ENCODE results near the gene NHERF2.
"Not testable (repeated sequence)": the region's sequence is repeated elsewhere in the genome, so short reads cannot be mapped to it uniquely, and the experiment has no call there.

Gene NHERF2

GRCh38 chr16:2028146-2028545, 1.4 kb downstream of the NHERF2 start:
- no peak for ATAC-seq
- no peak for DNase-seq

- DNase-seq (no peak), ATAC-seq (no peak)
These were observed 2.0 kb downstream of the NHERF2 start for GRCh38 chr16:2028620-2029220.

- DNase-seq = no peak
- ATAC-seq = no peak
These were observed 2.6 kb downstream of the NHERF2 start for GRCh38 chr16:2029350-2029749.

- no peak for ATAC-seq
These were observed 3.3 kb downstream of the NHERF2 start for GRCh38 chr16:2030036-2030435.

GRCh38 chr16:2031081-2031577, 4.4 kb downstream of the NHERF2 start:
- DNase-seq (no peak), ATAC-seq (no peak)

More at GRCh38 chr16:2030036-2030435, 3.3 kb downstream of the NHERF2 start:
- DNase-seq = no peak

- DNase-seq (no peak), ATAC-seq (no peak)
These were observed 5.8 kb downstream of the NHERF2 start for GRCh38 chr16:2032285-2033056.

GRCh38 chr16:2033057-2033908, 6.6 kb downstream of the NHERF2 start:
- DNase-seq = no peak

GRCh38 chr16:2033909-2034695, 7.4 kb downstream of the NHERF2 start:
- not testable (repeated sequence) for DNase-seq, ATAC-seq

More at GRCh38 chr16:2033057-2033908, 6.6 kb downstream of the NHERF2 start:
- no peak for ATAC-seq

GRCh38 chr16:2034696-2035430, 8.2 kb downstream of the NHERF2 start:
- DNase-seq = no peak

GRCh38 chr16:2035431-2036199, 8.9 kb downstream of the NHERF2 start:
- DNase-seq = no peak
- ATAC-seq = no peak

More at GRCh38 chr16:2034696-2035430, 8.2 kb downstream of the NHERF2 start:
- ATAC-seq = no peak

- ATAC-seq = no peak
- no peak for DNase-seq
These were observed 9.7 kb downstream of the NHERF2 start for GRCh38 chr16:2036200-2036966.

- DNase-seq (no peak), ATAC-seq (no peak)
These were observed 10.4 kb downstream of the NHERF2 start for GRCh38 chr16:2037115-2037514.

GRCh38 chr16:2037647-2038381, 11.1 kb downstream of the NHERF2 start:
- no peak for ATAC-seq
- DNase-seq = no peak

- ATAC-seq = no peak
- DNase-seq = no peak
These were observed 11.9 kb downstream of the NHERF2 start for GRCh38 chr16:2038382-2039231.

- no peak for ATAC-seq
- DNase-seq = no peak
These were observed 12.8 kb downstream of the NHERF2 start for GRCh38 chr16:2039274-2040031.

- DNase-seq (no peak), ATAC-seq (no peak)
These were observed 13.5 kb downstream of the NHERF2 start for GRCh38 chr16:2040041-2040786.
